Central memory CD4-positive, alpha-beta T cell (primary cell): Measurements from ENCODE around the gene CENPB.
"Not testable (repeated sequence)": the region's sequence is repeated elsewhere in the genome, so short reads cannot be mapped to it uniquely, and the experiment has no call there.

Experiments
- DNase-seq: peaks from one replicate; pipeline ENCODE4 v3.0.0; 2022
- total RNA-seq, 3 experiments: gene quantifications; one replicate each; lab custom pipeline; 2026; lab: John Stamatoyannopoulos, UW

CENPB gene
- 40.1 to 127 (median 110) reads per million in 3 experiments for total RNA-seq

- peak; percentile 87 for DNase-seq
These were observed at the start of gene CENPB for GRCh38 chr20:3786665-3787323. Gene CENPB, minus strand, starts transcription at chr20:3786740. Its CDS starts 257 bp downstream, at chr20:3786483.

- DNase-seq, result no peak
These were observed 49.6 kb upstream of the CENPB start for GRCh38 chr20:3836132-3836531.

- DNase-seq, result not testable (repeated sequence)
These were observed 43.4 kb upstream of the CENPB start for GRCh38 chr20:3829891-3830290.

GRCh38 chr20:3828798-3829197, 42.3 kb upstream of the CENPB start:
- DNase-seq, result no peak

GRCh38 chr20:3826420-3826819, 39.9 kb upstream of the CENPB start:
- no peak for DNase-seq

GRCh38 chr20:3825526-3825925, 39.0 kb upstream of the CENPB start:
- no peak for DNase-seq

GRCh38 chr20:3823881-3824280, 37.3 kb upstream of the CENPB start:
- DNase-seq, result no peak

GRCh38 chr20:3821996-3822395, 35.5 kb upstream of the CENPB start:
- DNase-seq, result no peak

GRCh38 chr20:3820901-3821727, 34.6 kb upstream of the CENPB start:
- no peak for DNase-seq

GRCh38 chr20:3820048-3820900, 33.7 kb upstream of the CENPB start, which contains the start of gene AP5S1:
Gene AP5S1, plus strand, starts transcription at chr20:3820547. Its CDS starts 1,571 bp downstream, at chr20:3822118.
- peak; percentile 90 for DNase-seq

GRCh38 chr20:3819411-3820047, 33.0 kb upstream of the CENPB start:
- no peak for DNase-seq

- DNase-seq, result no peak
These were observed 31.9 kb upstream of the CENPB start for GRCh38 chr20:3818155-3819151.

- DNase-seq, result peak; percentile 44
These were observed 29.3 kb upstream of the CENPB start for GRCh38 chr20:3815703-3816315.

- no peak for DNase-seq
These were observed 28.5 kb upstream of the CENPB start for GRCh38 chr20:3814928-3815495.

- DNase-seq, result peak; percentile 44
These were observed 27.5 kb upstream of the CENPB start for GRCh38 chr20:3813848-3814581.

GRCh38 chr20:3812975-3813847, 26.7 kb upstream of the CENPB start:
- no peak for DNase-seq

GRCh38 chr20:3812259-3812681, 25.7 kb upstream of the CENPB start:
- DNase-seq, result no peak

- DNase-seq, result peak; percentile 94
These were observed 25.1 kb upstream of the CENPB start for GRCh38 chr20:3811467-3812258.
